Measurements from ENCODE around the gene GABARAP. TPM values are rescaled to one million over a fixed set of nuclear protein-coding genes. Genes with fewer than 3 reads are reported as not detected.
"Not testable (repeated sequence)": the region's sequence is repeated elsewhere in the genome, so short reads cannot be mapped to it uniquely, and the experiment has no call there.

The GABARAP gene
- total RNA-seq, 2 experiments from 2014 or later, result 256 to 279 TPM

DNA sequence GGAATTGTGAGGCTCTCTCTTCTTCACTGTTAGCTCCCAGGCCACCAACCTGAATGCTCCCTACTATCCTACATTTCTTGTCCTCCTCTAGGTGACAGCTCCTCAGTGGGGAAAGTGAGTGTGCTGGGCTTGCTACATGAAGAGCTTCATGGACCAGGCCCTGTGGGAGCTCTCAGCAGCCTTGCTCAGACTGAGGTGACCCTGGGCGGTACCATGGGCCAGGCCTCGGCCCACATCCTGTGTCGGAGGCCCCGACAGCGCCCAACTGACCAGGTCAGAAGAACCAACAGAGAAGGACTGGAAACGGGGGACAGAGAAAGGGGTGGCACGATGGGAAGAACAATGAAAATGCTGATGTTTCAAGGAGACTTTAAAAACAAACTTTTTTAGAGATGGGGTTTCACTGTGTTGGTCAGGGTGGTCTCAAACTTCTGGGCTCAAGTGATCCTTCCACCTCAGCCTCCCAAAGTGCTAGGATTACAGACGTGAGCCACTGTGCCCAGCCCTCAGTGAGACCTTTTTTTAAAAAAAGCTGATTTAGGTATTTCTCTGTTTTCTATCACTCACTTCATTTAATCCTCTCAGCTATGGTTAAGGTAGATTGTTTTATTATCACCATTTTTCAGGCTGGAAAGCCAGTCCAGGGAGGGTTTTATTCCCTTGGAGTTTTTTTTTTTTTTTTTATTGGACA is 14.7 kb upstream of the GABARAP start:
- Mint-ChIP-seq H3K4me1 (peaks cover 34% of the 10 kb centered on the region), H3K9me3 (no peaks in the 10 kb centered on the region), H3K36me3 (ENCODE audit: low read depth) (peaks cover 24% of the 10 kb centered on the region), H3K27ac (no peak overlapping the region), H3K27me3 (peaks cover 3% of the 10 kb centered on the region), H3K4me3 (no peak overlapping the region)
- CTCF ChIA-PET, result interaction anchor here (0.6 to 1.2 kb wide), 5 partner anchors 10 to 37 kb away, joined by 3 read pairs; no protein-coding TSS in a partner anchor
- DNase-seq, result no peak
- POLR2A ChIA-PET, result no interaction called here

GRCh38 chr17:7254511-7254910 is 12.3 kb upstream of the GABARAP start:
- POLR2A ChIA-PET, result no interaction called here
- no peak for DNase-seq
- Mint-ChIP-seq H3K4me1 (peaks cover 36% of the 10 kb centered on the region), H3K27ac (peak overlapping the region; percentile 50), H3K9me3 (no peaks in the 10 kb centered on the region), H3K27me3 (no peaks in the 10 kb centered on the region), H3K36me3 (ENCODE audit: low read depth) (peaks cover 22% of the 10 kb centered on the region), H3K4me3 (peak overlapping the region; percentile 32)
- CTCF ChIA-PET, result interaction anchor here (0.6 to 1.1 kb wide), 4 partner anchors 8 to 432 kb away, joined by 3 to 5 read pairs (median 3); partner anchors contain the start of gene TP53

- Mint-ChIP-seq H3K27me3 (no peaks in the 10 kb centered on the region), H3K9me3 (no peaks in the 10 kb centered on the region), H3K36me3 (ENCODE audit: low read depth) (peaks cover 18% of the 10 kb centered on the region), H3K4me1 (peaks cover 47% of the 10 kb centered on the region), H3K27ac (peak overlapping the region; percentile 99), H3K4me3 (peak overlapping the region; percentile 94)
- DNase-seq, result no peak
- ChIA-PET POLR2A (no interaction called here), CTCF (no interaction called here)
These were observed 10.8 kb upstream of the GABARAP start for GRCh38 chr17:7253082-7253481.

GRCh38 chr17:7252176-7253043 is 10.2 kb upstream of the GABARAP start, which contains the start of gene ELP5:
Gene ELP5, plus strand, starts transcription at chr17:7252215. Its CDS starts 336 bp downstream, at chr17:7252551.
- CTCF ChIA-PET, result interaction anchor here (1.0 to 2.5 kb wide), 2 partner anchors 11 to 40 kb away, joined by 3 to 11 read pairs; partner anchors contain the start of gene GABARAP

GRCh38 chr17:7251661-7252175 is 9.5 kb upstream of the GABARAP start, which contains the start of gene CTDNEP1:
Gene CTDNEP1, minus strand, starts transcription at chr17:7251734. Its CDS starts 438 bp downstream, at chr17:7251296.
- Mint-ChIP-seq H3K9me3 (no peaks in the 10 kb centered on the region), H3K27me3 (no peaks in the 10 kb centered on the region), H3K27ac (peak within 1 kb of the TSS; percentile 99), H3K36me3 (ENCODE audit: low read depth) (peaks cover 20% of the 10 kb centered on the region), H3K4me3 (peak within 1 kb of the TSS; percentile 95), H3K4me1 (peaks cover 45% of the 10 kb centered on the region)
- DNase-seq, result peak; percentile 100
- CTCF ChIA-PET, result interaction anchor here (0.8 to 2.5 kb wide), 3 partner anchors 10 to 44 kb away, joined by 3 to 11 read pairs (median 3); partner anchors contain the start of gene GABARAP
- POLR2A ChIA-PET, result no interaction called here

More at GRCh38 chr17:7252176-7253043, 10.2 kb upstream of the GABARAP start, which contains the start of gene ELP5:
- Mint-ChIP-seq H3K9me3 (no peaks in the 10 kb centered on the region), H3K4me1 (peaks cover 47% of the 10 kb centered on the region), H3K36me3 (ENCODE audit: low read depth) (peaks cover 18% of the 10 kb centered on the region), H3K27me3 (no peaks in the 10 kb centered on the region), H3K27ac (peak within 1 kb of the TSS; percentile 99), H3K4me3 (peak within 1 kb of the TSS; percentile 95)
- POLR2A ChIA-PET, result no interaction called here
- peak; percentile 93 for DNase-seq

DNA sequence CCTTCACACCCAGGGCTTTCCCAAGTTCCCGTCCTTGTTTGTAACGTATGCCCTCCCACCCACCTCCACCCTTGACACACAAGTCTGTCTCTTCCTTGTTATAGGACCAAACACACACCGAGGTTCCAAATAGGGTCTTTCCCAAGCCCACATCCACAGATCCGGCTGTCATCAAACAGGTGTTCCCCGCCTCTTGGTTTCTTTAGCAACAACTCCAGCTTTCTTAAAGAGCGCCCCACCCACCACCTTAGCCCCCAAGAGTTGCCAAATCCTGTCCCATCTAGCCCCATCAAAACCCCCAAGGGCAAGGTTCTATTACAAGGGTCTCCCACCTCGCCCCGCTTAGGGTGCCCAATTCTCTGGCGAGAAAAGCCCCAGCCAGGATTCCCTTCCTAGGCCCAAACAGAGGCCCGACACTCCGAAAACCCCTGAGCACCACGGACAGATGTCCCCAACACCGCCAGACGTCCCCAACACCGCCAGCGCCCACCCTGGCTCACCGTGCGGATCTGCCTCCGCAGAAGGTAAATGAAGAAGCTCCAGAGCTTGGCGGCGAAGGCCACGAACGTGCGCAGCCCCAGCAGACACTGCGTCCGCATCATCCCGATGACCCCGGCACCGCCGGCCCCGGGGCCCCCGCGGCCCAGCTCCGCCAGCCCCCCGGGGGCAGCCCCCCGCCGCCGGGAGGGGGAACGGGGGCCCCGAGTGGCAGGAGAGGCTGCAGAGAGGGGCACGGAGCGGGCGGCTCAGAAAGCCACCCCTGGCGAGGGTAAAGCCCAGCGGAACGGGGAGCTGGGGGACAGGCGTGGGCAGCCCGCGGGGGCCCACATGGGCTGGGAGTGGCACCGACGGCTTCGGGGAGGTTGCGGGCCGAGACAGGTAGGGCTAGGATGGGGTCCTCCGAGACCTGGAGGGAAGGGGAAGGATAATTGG is 8.7 kb upstream of the GABARAP start:
- peak overlapping the region; percentile 95 for H3K4me3 Mint-ChIP-seq
- H3K9me3 Mint-ChIP-seq, result no peaks in the 10 kb centered on the region
- CTCF ChIA-PET, result interaction anchor here (0.8 to 2.5 kb wide), 4 partner anchors 9 to 45 kb away, joined by 3 to 11 read pairs (median 3); partner anchors contain the start of genes GABARAP and PHF23
- peaks cover 23% of the 10 kb centered on the region for H3K36me3 Mint-ChIP-seq (ENCODE audit: low read depth)
- DNase-seq, result no peak
- POLR2A ChIA-PET, result no interaction called here
- H3K4me1 Mint-ChIP-seq, result peaks cover 44% of the 10 kb centered on the region
- H3K27me3 Mint-ChIP-seq, result no peaks in the 10 kb centered on the region
- peak overlapping the region; percentile 99 for H3K27ac Mint-ChIP-seq

- POLR2A ChIA-PET, result interaction anchor here (0.9 kb wide), 1 partner anchor 10 kb away, joined by 3 read pairs; no protein-coding TSS in a partner anchor
- DNase-seq, result no peak
- H3K27ac Mint-ChIP-seq, result peak overlapping the region; percentile 94
- no peaks in the 10 kb centered on the region for H3K27me3 Mint-ChIP-seq
- no peaks in the 10 kb centered on the region for H3K9me3 Mint-ChIP-seq
- CTCF ChIA-PET, result interaction anchor here (0.6 to 2.5 kb wide), 4 partner anchors 8 to 246 kb away, joined by 3 to 11 read pairs (median 3); partner anchors contain the start of genes GABARAP and PHF23
- peak overlapping the region; percentile 95 for H3K4me3 Mint-ChIP-seq
- H3K4me1 Mint-ChIP-seq, result peaks cover 43% of the 10 kb centered on the region
- H3K36me3 Mint-ChIP-seq (ENCODE audit: low read depth), result peaks cover 25% of the 10 kb centered on the region
These were observed 7.6 kb upstream of the GABARAP start for GRCh38 chr17:7249830-7250229.

- peaks cover 42% of the 10 kb centered on the region for H3K4me1 Mint-ChIP-seq
- POLR2A ChIA-PET, result interaction anchor here (0.9 kb wide), 1 partner anchor 10 kb away, joined by 3 read pairs; no protein-coding TSS in a partner anchor
- CTCF ChIA-PET, result interaction anchor here (0.6 to 1.3 kb wide), 3 partner anchors 10 to 245 kb away, joined by 3 read pairs; partner anchors contain the start of gene PHF23
- H3K27ac Mint-ChIP-seq, result no peak overlapping the region
- DNase-seq, result no peak
- peak overlapping the region; percentile 95 for H3K4me3 Mint-ChIP-seq
- peaks cover 25% of the 10 kb centered on the region for H3K36me3 Mint-ChIP-seq (ENCODE audit: low read depth)
- H3K9me3 Mint-ChIP-seq, result no peaks in the 10 kb centered on the region
- no peaks in the 10 kb centered on the region for H3K27me3 Mint-ChIP-seq
These were observed 7.0 kb upstream of the GABARAP start for GRCh38 chr17:7249214-7249613.

GRCh38 chr17:7248796-7249195 is 6.5 kb upstream of the GABARAP start:
- H3K36me3 Mint-ChIP-seq (ENCODE audit: low read depth), result peaks cover 23% of the 10 kb centered on the region
- peaks cover 40% of the 10 kb centered on the region for H3K4me1 Mint-ChIP-seq
- H3K9me3 Mint-ChIP-seq, result no peaks in the 10 kb centered on the region
- POLR2A ChIA-PET, result interaction anchor here (0.9 kb wide), 1 partner anchor 11 kb away, joined by 3 read pairs; no protein-coding TSS in a partner anchor
- H3K4me3 Mint-ChIP-seq, result no peak overlapping the region
- CTCF ChIA-PET, result no interaction called here
- H3K27me3 Mint-ChIP-seq, result no peaks in the 10 kb centered on the region
- DNase-seq, result no peak
- peak overlapping the region; percentile 6 for H3K27ac Mint-ChIP-seq

GRCh38 chr17:7246779-7247178 is 4.5 kb upstream of the GABARAP start:
- ChIA-PET POLR2A (no interaction called here), CTCF (interaction anchor here (0.6 kb wide), 2 partner anchors 10 to 375 kb away, joined by 3 read pairs; no protein-coding TSS in a partner anchor)
- peaks cover 40% of the 10 kb centered on the region for H3K4me1 Mint-ChIP-seq
- no peak for DNase-seq
- no peaks in the 10 kb centered on the region for H3K27me3 Mint-ChIP-seq
- H3K9me3 Mint-ChIP-seq, result no peaks in the 10 kb centered on the region
- H3K27ac Mint-ChIP-seq, result no peak overlapping the region
- no peak overlapping the region for H3K4me3 Mint-ChIP-seq
- H3K36me3 Mint-ChIP-seq (ENCODE audit: low read depth), result peaks cover 30% of the 10 kb centered on the region

DNA sequence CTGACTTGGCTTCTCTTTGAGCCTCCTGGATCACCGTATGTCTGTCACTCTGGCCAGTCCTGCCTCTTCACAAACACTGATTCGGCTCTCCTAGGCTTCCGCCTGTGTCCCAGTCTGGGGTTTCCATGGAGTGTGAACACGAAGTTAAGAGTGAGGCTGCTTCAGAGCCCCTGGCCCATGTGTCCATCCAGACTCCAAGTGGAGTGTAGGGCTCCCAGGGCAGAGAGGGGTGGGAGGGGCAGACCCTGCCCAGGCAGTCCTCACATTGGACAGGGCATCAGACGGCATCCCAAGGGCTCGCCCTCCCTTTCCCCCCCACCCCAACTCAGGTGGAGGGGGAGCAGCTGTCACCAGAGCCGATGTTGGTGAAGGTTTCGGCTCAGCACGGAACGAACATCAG is 1.6 kb upstream of the GABARAP start:
- DNase-seq, result not testable (repeated sequence)

More for the DNA sequence above, 1.6 kb upstream of the GABARAP start:
- H3K9me3 Mint-ChIP-seq, H3K27ac Mint-ChIP-seq, H3K27me3 Mint-ChIP-seq: not testable (repeated sequence)
- ChIA-PET CTCF (interaction anchor here (1.2 kb wide), 1 partner anchor 53 kb away, joined by 3 read pairs; no protein-coding TSS in a partner anchor), POLR2A (interaction anchor here (0.6 kb wide), 1 partner anchor 1051 kb away, joined by 6 read pairs; the partner anchor contains the start of gene SLC25A35)
- Mint-ChIP-seq H3K36me3 (ENCODE audit: low read depth) (peaks cover 50% of the 10 kb centered on the region), H3K4me3 (peak overlapping the region; percentile 87), H3K4me1 (peaks cover 46% of the 10 kb centered on the region)

Data from activated CD4-positive, alpha-beta T cell treated with anti-CD3 and anti-CD28 coated beads, Interleukin-2, amount 10 ng/mL, durations not matched to agents 7 days and 5 days (primary cell).